HL-60/S4 treated with retinoic acid at 250 ng/mL for 4 days and 3 days (cell line): Measurements from ENCODE around the gene TTC6.

Experiments
- in situ Hi-C: fragments of 300-500 bp; cut with MboI; formaldehyde crosslinking; loops from 2 replicates; pipeline ENCODE4 v1.7.0; 2022; ENCODE audit warnings: low sequenced_read_pairs

Gene TTC6

GRCh38 chr14:37618498-37619028 is 23.1 kb downstream of the TTC6 start:
- in situ Hi-C loops: no loop called here

- in situ Hi-C loops: no loop called here
Measured at GRCh38 chr14:37620856-37621255, 25.4 kb downstream of the TTC6 start.

- in situ Hi-C loops: no loop called here
Measured at GRCh38 chr14:37622231-37622923, 26.9 kb downstream of the TTC6 start.

GRCh38 chr14:37623426-37623951 is 28.1 kb downstream of the TTC6 start:
- in situ Hi-C loops: no loop called here

GRCh38 chr14:37623971-37624370 is 28.5 kb downstream of the TTC6 start:
- in situ Hi-C loops: no loop called here

GRCh38 chr14:37625597-37626595 is 30.5 kb downstream of the TTC6 start:
- in situ Hi-C loops: no loop called here

- in situ Hi-C loops: no loop called here
Measured at GRCh38 chr14:37637341-37637740, 41.9 kb downstream of the TTC6 start.

GRCh38 chr14:37638599-37638998 is 43.2 kb downstream of the TTC6 start:
- in situ Hi-C loops: no loop called here

GRCh38 chr14:37641117-37641516 is 45.7 kb downstream of the TTC6 start:
- in situ Hi-C loops: no loop called here

- in situ Hi-C loops: no loop called here
Measured at GRCh38 chr14:37642125-37642524, 46.7 kb downstream of the TTC6 start.

- in situ Hi-C loops: no loop called here
Measured at GRCh38 chr14:37643701-37644100, 48.3 kb downstream of the TTC6 start.
